RWPE2 (cell line): ENCODE results near the gene TDRD12.

Experiments used
- ATAC-seq: fragments of 200-7000 bp; cut with Tn5 transposase; 3 replicates; pipeline ENCODE4 v1.9.1; 2021; ENCODE audit warnings: low read depth
- DNase-seq: peaks from one replicate; pipeline ENCODE4 v3.0.0-alpha.2; 2020; ENCODE audit warnings: low spot score
- H3K27ac ChIP-seq: fragments of 450-650 bp; 2 replicates; pipeline ENCODE4 v1.5.1; 2017; ENCODE audit warnings: mild to moderate bottlenecking; ENCODE audit not compliant: poor library complexity, severe bottlenecking
- H3K27me3 ChIP-seq: fragments of 250-450 bp; sonication (Bioruptor Pico); 2 replicates; pipeline ENCODE4 v1.5.1; 2021; ENCODE audit warnings: mild to moderate bottlenecking, moderate library complexity; ENCODE audit not compliant: insufficient read depth, poor library complexity, severe bottlenecking
- H3K36me3 ChIP-seq: fragments of 250-450 bp; sonication (Bioruptor Pico); 2 replicates; pipeline ENCODE4 v1.5.1; 2020; ENCODE audit warnings: low read depth, mild to moderate bottlenecking, moderate library complexity
- H3K4me1 ChIP-seq: fragments of 250-450 bp; sonication (Bioruptor Pico); 2 replicates; pipeline ENCODE4 v1.5.1; 2021; ENCODE audit warnings: mild to moderate bottlenecking, moderate library complexity; ENCODE audit not compliant: insufficient read depth, poor library complexity, severe bottlenecking
- H3K4me3 ChIP-seq: fragments of 250-450 bp; sonication (Bioruptor Pico); 2 replicates; pipeline ENCODE4 v1.5.1; 2021; ENCODE audit warnings: mild to moderate bottlenecking, moderate library complexity; ENCODE audit not compliant: severe bottlenecking
- H3K9me3 ChIP-seq: fragments of 250-450 bp; sonication (Bioruptor Pico); 2 replicates; pipeline ENCODE4 v1.5.1; 2021; ENCODE audit warnings: mild to moderate bottlenecking, moderate library complexity; ENCODE audit not compliant: severe bottlenecking
- CTCF ChIP-seq: fragments of 450-650 bp; IDR thresholded peaks from one replicate; pipeline ENCODE4 v1.5.1; 2017; ENCODE audit warnings: mild to moderate bottlenecking, moderate library complexity; ENCODE audit not compliant: poor library complexity, severe bottlenecking

The TDRD12 gene

GRCh38 chr19:32719611-32720059 lies at the start of gene TDRD12:
TDRD12 (plus strand) TSS chr19:32719767; CDS start chr19:32720073, 306 bp downstream.
- no peak for DNase-seq
- Histone ChIP-seq H3K9me3 (no peaks in the 10 kb centered on the region), H3K27me3 (no peaks in the 10 kb centered on the region), H3K4me1 (no peaks in the 10 kb centered on the region), H3K4me3 (no peak within 1 kb of the TSS), H3K36me3 (peaks cover 4% of the 10 kb centered on the region), H3K27ac (no peak within 1 kb of the TSS)
- TF ChIP-seq CTCF: no peak
- no peak for ATAC-seq

GRCh38 chr19:32671883-32672593 lies 47.5 kb upstream of the TDRD12 start:
- H3K27ac ChIP-seq: no peak overlapping the region
- peaks cover 14% of the 10 kb centered on the region for H3K27me3 ChIP-seq
- peaks cover 7% of the 10 kb centered on the region for H3K36me3 ChIP-seq
- no peaks in the 10 kb centered on the region for H3K9me3 ChIP-seq
- DNase-seq: no peak
- no peak for ATAC-seq
- H3K4me1 ChIP-seq: no peaks in the 10 kb centered on the region
- no peak overlapping the region for H3K4me3 ChIP-seq
- no peak for TF ChIP-seq CTCF

- Histone ChIP-seq H3K4me3 (no peak overlapping the region), H3K27me3 (peaks cover 22% of the 10 kb centered on the region), H3K27ac (no peak overlapping the region), H3K36me3 (0 out of 2 replicates have a peak, but pooled peaks cover 2% of the 10 kb centered on the region), H3K4me1 (no peaks in the 10 kb centered on the region), H3K9me3 (no peaks in the 10 kb centered on the region)
- no peak for ATAC-seq
- DNase-seq: no peak
- TF ChIP-seq CTCF: no peak
These were observed 46.7 kb upstream of the TDRD12 start for GRCh38 chr19:32672841-32673240.

- no peak for TF ChIP-seq CTCF
- peaks cover 25% of the 10 kb centered on the region for H3K27me3 ChIP-seq
- ATAC-seq: no peak
- DNase-seq: no peak
- H3K27ac ChIP-seq: no peak overlapping the region
- H3K4me3 ChIP-seq: no peak overlapping the region
- no peaks in the 10 kb centered on the region for H3K4me1 ChIP-seq
- H3K36me3 ChIP-seq: 0 out of 2 replicates have a peak, but pooled peaks cover 2% of the 10 kb centered on the region
- H3K9me3 ChIP-seq: no peaks in the 10 kb centered on the region
These were observed 46.0 kb upstream of the TDRD12 start for GRCh38 chr19:32673573-32673972.

- DNase-seq: no peak
- peaks cover 25% of the 10 kb centered on the region for H3K27me3 ChIP-seq
These were observed 45.2 kb upstream of the TDRD12 start for GRCh38 chr19:32674153-32674930.

More at GRCh38 chr19:32674153-32674930, 45.2 kb upstream of the TDRD12 start:
- Histone ChIP-seq H3K4me1 (no peaks in the 10 kb centered on the region), H3K9me3 (no peaks in the 10 kb centered on the region), H3K4me3 (peak overlapping the region; percentile 67), H3K36me3 (0 out of 2 replicates have a peak, but pooled peaks cover 2% of the 10 kb centered on the region), H3K27ac (peak overlapping the region; percentile 26)
- no peak for ATAC-seq
- no peak for TF ChIP-seq CTCF
